ENCODE measurements around the gene DPYD.

GRCh38 chr1:97745912-97746311 lies 174.9 kb downstream of the DPYD start:
- TF ChIP-seq CTCF (conservative IDR thresholded peaks at IDR 0.05 in 1 of 2, IDR thresholded peaks at IDR 0.05 in 1 of 2; ENCODE audit: extremely low read depth in 1 of 2, insufficient read depth in 1 of 2, low read depth in 1 of 2, low read length in 2 of 2) (no peak), EZH2 (IDR thresholded peaks at IDR 0.05; ENCODE audit: borderline replicate concordance, low read length) (no peak)

Measured in mammary epithelial cell (primary cell).